SK-N-SH (cell line): Measurements from ENCODE around the gene SLC26A3. TPM values are rescaled to one million over a fixed set of nuclear protein-coding genes. Genes with fewer than 3 reads are reported as not detected.
A peak's percentile ranks its signal among the peaks of the same experiment; 100 is the strongest.

Experiments
- CTCF ChIA-PET: fragments of 300-600, 350-600 bp; formaldehyde crosslinking; extraction: SDS; loops from one replicate; lab custom pipeline; 2021; lab: Yijun Ruan, JAX
- POLR2A ChIA-PET: fragments of 350-600 bp; sonication (Branson Sonifier 250); formaldehyde crosslinking; extraction: SDS; loops from one replicate; lab custom pipeline; 2020; ENCODE audit warnings: antibody characterized with exemption, inconsistent platforms; lab: Yijun Ruan, JAX
- DNase-seq: peaks from one replicate; pipeline ENCODE4 v3.0.0; 2012
- H2AFZ ChIP-seq: fragments of 200-600 bp; sonication (generic); 2 replicates; pipeline ENCODE4 v1.8.1; 2016; ENCODE audit warnings: antibody characterized with exemption, mild to moderate bottlenecking, low read depth
- H3F3A ChIP-seq: fragments of 200-600 bp; sonication (generic); replicated peaks from 2 replicates; pipeline ENCODE3; 2016; ENCODE audit warnings: antibody characterized with exemption, mild to moderate bottlenecking; ENCODE audit not compliant: insufficient read depth
- H3K27ac ChIP-seq, 2 experiments: fragments of 200-500 bp in 1 of 2; fragments of 200-600 bp in 1 of 2; sonication (Bioruptor generic) in 1 of 2; sonication (generic), shearing (Covaris generic) in 1 of 2; 2 replicates each; pipeline versions ENCODE4 v1.5.1 to v1.6.1; 2014 to 2016; ENCODE audit warnings: low read depth in 2 of 2, inconsistent platforms in 1 of 2, low read length in 1 of 2, mild to moderate bottlenecking in 1 of 2, mixed read lengths in 1 of 2
- H3K27me3 ChIP-seq: fragments of 200-600 bp; sonication (generic), shearing (Covaris generic); 2 replicates; pipeline ENCODE4 v1.6.1; 2016; ENCODE audit warnings: mixed run types; ENCODE audit not compliant: insufficient read depth
- H3K36me3 ChIP-seq, 2 experiments: fragments of 200-500 bp in 1 of 2; fragments of 200-600 bp in 1 of 2; sonication (Bioruptor generic) in 1 of 2; sonication (generic) in 1 of 2; replicated peaks in 1 of 2; 2 replicates each; pipeline versions ENCODE3 to v1.5.1; 2014 to 2016; ENCODE audit warnings: low read length in 1 of 2, mild to moderate bottlenecking in 1 of 2; ENCODE audit not compliant: insufficient read depth in 2 of 2, control insufficient read depth in 1 of 2
- H3K4me1 ChIP-seq, 2 experiments: fragments of 200-500 bp in 1 of 2; fragments of 200-600 bp in 1 of 2; sonication (Bioruptor generic) in 1 of 2; sonication (generic), shearing (Covaris generic) in 1 of 2; 2 replicates each; pipeline versions ENCODE4 v1.5.1 to v1.6.1; 2014 to 2016; ENCODE audit warnings: low read depth in 1 of 2, low read length in 1 of 2, mixed run types in 1 of 2; ENCODE audit not compliant: insufficient read depth in 2 of 2, control insufficient read depth in 1 of 2
- H3K4me2 ChIP-seq: fragments of 200-600 bp; sonication (generic), shearing (Covaris generic); 2 replicates; pipeline ENCODE4 v1.6.1; 2017; ENCODE audit warnings: mixed run types
- H3K4me3 ChIP-seq, 2 experiments: fragments of 200-500 bp in 1 of 2; fragments of 200-600 bp in 1 of 2; sonication (Bioruptor generic) in 1 of 2; sonication (generic), shearing (Covaris generic) in 1 of 2; 2 replicates each; pipeline versions ENCODE4 v1.5.1 to v1.8.1; 2014 to 2016; ENCODE audit warnings: low read depth in 2 of 2, inconsistent platforms in 1 of 2, low read length in 1 of 2, mild to moderate bottlenecking in 1 of 2, mixed read lengths in 1 of 2, moderate library complexity in 1 of 2
- H3K79me2 ChIP-seq: fragments of 200-600 bp; sonication (generic); 2 replicates; pipeline ENCODE4 v1.8.1; 2017; ENCODE audit warnings: mild to moderate bottlenecking; ENCODE audit not compliant: insufficient read depth
- H3K9ac ChIP-seq: fragments of 200-600 bp; sonication (generic); 2 replicates; pipeline ENCODE4 v1.6.1; 2017; ENCODE audit warnings: mixed run types
- H3K9me2 ChIP-seq: fragments of 200-600 bp; sonication (generic); 2 replicates; pipeline ENCODE4 v1.6.1; 2017; ENCODE audit warnings: mixed run types
- H3K9me3 ChIP-seq: fragments of 200-600 bp; sonication (generic); 2 replicates; pipeline ENCODE4 v1.6.1; 2017; ENCODE audit warnings: mixed run types, mild to moderate bottlenecking, moderate library complexity
- H4K20me1 ChIP-seq: fragments of 200-600 bp; sonication (generic); 2 replicates; pipeline ENCODE4 v1.6.1; 2017; ENCODE audit warnings: mild to moderate bottlenecking, mixed run types; ENCODE audit not compliant: insufficient read depth
- FOSL2 ChIP-seq: IDR thresholded peaks from 2 replicates; pipeline ENCODE4 v1.4.0; 2012; ENCODE audit warnings: low read depth, mild to moderate bottlenecking, moderate library complexity, borderline replicate concordance
- FOXJ3 ChIP-seq: sonication (generic); formaldehyde crosslinking; IDR thresholded peaks from 2 replicates; pipeline ENCODE4 v1.5.1; 2020; ENCODE audit warnings: mild to moderate bottlenecking, missing genetic modification reagents
- MEF2A ChIP-seq: IDR thresholded peaks from 2 replicates; pipeline ENCODE4 v1.4.0; 2012; ENCODE audit warnings: low read depth, borderline replicate concordance
- TCF12 ChIP-seq: IDR thresholded peaks from 2 replicates; pipeline ENCODE4 v1.4.0; 2012
- WGBS: methylation state at CpG from one replicate; pipeline ENCODE4 v1.1.6; 2017; ENCODE audit warnings: low lambda C conversion rate; 5-methylcytosine and 5-hydroxymethylcytosine counted together
- polyA plus RNA-seq, 3 experiments: library from polyadenylated mRNA; depleted of rRNA; stranded (reverse); fragments of >200 nt; gene quantifications; 2 replicates each; pipeline ENCODE4 v1.2.3, GENCODE V29; 2012
- TF ChIP-seq, protein P1 (sequence below): IDR thresholded peaks from 2 replicates; pipeline ENCODE4; 2012
- TF ChIP-seq, protein P2 (sequence below): IDR thresholded peaks from 2 replicates; pipeline ENCODE4 v1.4.0; 2012; ENCODE audit warnings: low read depth
- TF ChIP-seq, protein P3 (sequence below): IDR thresholded peaks from 2 replicates; pipeline ENCODE4 v1.4.0; 2012; ENCODE audit warnings: low read depth, borderline replicate concordance
- TF ChIP-seq, protein P4 (sequence below): IDR thresholded peaks from 2 replicates; pipeline ENCODE4 v1.4.0; 2012; ENCODE audit warnings: low read depth, borderline replicate concordance
- TF ChIP-seq, protein P5 (sequence below): IDR thresholded peaks from 2 replicates; pipeline ENCODE4 v1.6.1; 2012; ENCODE audit warnings: mild to moderate bottlenecking, low read depth, low read length, moderate library complexity

SLC26A3 gene
- polyA plus RNA-seq, 1 of the 3 experiments (the other 2 are of a cell fraction): not detected

DNA sequence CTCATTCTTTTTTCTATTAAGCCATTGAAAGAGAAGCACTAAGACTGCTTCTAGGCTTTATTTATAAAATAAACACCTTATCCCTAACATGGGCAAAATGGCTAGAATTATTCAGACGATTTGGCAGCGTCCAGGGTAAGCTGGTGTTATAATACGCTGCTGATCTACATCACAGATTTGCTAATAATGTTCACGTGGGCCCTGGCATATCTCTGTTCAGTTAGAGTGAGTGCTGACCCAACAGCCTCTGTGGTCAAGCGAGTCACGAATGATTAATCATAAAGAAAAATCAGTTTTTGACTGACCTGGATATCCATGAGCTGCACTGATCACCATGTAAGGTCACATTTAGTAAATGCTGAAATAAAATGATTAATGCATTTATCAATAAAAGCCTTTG, 87.5 kb downstream of the SLC26A3 start:
- no peaks in the 10 kb centered on the region for H3K79me2 ChIP-seq
- H3K9me2 ChIP-seq: no peaks in the 10 kb centered on the region
- TF ChIP-seq TCF12 (peak; percentile 34; the same call in 1 of the 2 replicates), FOXJ3 (CRISPR knock-in tag) (no peak), MEF2A (no peak), FOSL2 (peak; percentile 27; the same call in 1 of the 2 replicates)
- TF ChIP-seq, protein P1, sequence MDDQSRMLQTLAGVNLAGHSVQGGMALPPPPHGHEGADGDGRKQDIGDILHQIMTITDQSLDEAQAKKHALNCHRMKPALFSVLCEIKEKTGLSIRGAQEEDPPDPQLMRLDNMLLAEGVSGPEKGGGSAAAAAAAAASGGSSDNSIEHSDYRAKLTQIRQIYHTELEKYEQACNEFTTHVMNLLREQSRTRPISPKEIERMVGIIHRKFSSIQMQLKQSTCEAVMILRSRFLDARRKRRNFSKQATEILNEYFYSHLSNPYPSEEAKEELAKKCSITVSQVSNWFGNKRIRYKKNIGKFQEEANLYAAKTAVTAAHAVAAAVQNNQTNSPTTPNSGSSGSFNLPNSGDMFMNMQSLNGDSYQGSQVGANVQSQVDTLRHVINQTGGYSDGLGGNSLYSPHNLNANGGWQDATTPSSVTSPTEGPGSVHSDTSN: peak; percentile 54
- TF ChIP-seq, protein P2, sequence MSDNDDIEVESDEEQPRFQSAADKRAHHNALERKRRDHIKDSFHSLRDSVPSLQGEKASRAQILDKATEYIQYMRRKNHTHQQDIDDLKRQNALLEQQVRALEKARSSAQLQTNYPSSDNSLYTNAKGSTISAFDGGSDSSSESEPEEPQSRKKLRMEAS: 0 out of 2 replicates have a peak, but pooled peaks have one; percentile 32
- TF ChIP-seq, protein P3, sequence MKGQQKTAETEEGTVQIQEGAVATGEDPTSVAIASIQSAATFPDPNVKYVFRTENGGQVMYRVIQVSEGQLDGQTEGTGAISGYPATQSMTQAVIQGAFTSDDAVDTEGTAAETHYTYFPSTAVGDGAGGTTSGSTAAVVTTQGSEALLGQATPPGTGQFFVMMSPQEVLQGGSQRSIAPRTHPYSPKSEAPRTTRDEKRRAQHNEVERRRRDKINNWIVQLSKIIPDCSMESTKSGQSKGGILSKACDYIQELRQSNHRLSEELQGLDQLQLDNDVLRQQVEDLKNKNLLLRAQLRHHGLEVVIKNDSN: peak; percentile 61; the same call in 1 of the 2 replicates
- TF ChIP-seq, protein P4, sequence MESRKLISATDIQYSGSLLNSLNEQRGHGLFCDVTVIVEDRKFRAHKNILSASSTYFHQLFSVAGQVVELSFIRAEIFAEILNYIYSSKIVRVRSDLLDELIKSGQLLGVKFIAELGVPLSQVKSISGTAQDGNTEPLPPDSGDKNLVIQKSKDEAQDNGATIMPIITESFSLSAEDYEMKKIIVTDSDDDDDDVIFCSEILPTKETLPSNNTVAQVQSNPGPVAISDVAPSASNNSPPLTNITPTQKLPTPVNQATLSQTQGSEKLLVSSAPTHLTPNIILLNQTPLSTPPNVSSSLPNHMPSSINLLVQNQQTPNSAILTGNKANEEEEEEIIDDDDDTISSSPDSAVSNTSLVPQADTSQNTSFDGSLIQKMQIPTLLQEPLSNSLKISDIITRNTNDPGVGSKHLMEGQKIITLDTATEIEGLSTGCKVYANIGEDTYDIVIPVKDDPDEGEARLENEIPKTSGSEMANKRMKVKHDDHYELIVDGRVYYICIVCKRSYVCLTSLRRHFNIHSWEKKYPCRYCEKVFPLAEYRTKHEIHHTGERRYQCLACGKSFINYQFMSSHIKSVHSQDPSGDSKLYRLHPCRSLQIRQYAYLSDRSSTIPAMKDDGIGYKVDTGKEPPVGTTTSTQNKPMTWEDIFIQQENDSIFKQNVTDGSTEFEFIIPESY: no peak
- TF ChIP-seq, protein P5, sequence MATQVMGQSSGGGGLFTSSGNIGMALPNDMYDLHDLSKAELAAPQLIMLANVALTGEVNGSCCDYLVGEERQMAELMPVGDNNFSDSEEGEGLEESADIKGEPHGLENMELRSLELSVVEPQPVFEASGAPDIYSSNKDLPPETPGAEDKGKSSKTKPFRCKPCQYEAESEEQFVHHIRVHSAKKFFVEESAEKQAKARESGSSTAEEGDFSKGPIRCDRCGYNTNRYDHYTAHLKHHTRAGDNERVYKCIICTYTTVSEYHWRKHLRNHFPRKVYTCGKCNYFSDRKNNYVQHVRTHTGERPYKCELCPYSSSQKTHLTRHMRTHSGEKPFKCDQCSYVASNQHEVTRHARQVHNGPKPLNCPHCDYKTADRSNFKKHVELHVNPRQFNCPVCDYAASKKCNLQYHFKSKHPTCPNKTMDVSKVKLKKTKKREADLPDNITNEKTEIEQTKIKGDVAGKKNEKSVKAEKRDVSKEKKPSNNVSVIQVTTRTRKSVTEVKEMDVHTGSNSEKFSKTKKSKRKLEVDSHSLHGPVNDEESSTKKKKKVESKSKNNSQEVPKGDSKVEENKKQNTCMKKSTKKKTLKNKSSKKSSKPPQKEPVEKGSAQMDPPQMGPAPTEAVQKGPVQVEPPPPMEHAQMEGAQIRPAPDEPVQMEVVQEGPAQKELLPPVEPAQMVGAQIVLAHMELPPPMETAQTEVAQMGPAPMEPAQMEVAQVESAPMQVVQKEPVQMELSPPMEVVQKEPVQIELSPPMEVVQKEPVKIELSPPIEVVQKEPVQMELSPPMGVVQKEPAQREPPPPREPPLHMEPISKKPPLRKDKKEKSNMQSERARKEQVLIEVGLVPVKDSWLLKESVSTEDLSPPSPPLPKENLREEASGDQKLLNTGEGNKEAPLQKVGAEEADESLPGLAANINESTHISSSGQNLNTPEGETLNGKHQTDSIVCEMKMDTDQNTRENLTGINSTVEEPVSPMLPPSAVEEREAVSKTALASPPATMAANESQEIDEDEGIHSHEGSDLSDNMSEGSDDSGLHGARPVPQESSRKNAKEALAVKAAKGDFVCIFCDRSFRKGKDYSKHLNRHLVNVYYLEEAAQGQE: peak; percentile 46; the same call in 1 of the 2 replicates
- no peaks in the 10 kb centered on the region for H3F3A ChIP-seq
- no peak for DNase-seq
- H3K9me3 ChIP-seq: no peaks in the 10 kb centered on the region
- no peaks in the 10 kb centered on the region for H3K4me1 ChIP-seq
- no peak overlapping the region for H2AFZ ChIP-seq
- H3K9ac ChIP-seq: no peak overlapping the region
- ChIA-PET CTCF (interaction anchor here (0.8 kb wide), 2 partner anchors 22 to 163 kb away, joined by 3 read pairs; no protein-coding TSS in a partner anchor), POLR2A (no interaction called here)
- WGBS: 56% methylated on average over 6 of the region's 6 CpGs
- H3K36me3 ChIP-seq: no peaks in the 10 kb centered on the region
- H4K20me1 ChIP-seq: no peaks in the 10 kb centered on the region
- no peak overlapping the region for H3K4me2 ChIP-seq
- no peak overlapping the region for H3K27ac ChIP-seq
- H3K4me3 ChIP-seq: no peak overlapping the region
- H3K27me3 ChIP-seq: no peaks in the 10 kb centered on the region

Other genes with a start within 250 kb of the SLC26A3 start
- gene COG5, start 239.3 kb downstream of the SLC26A3 start, polyA plus RNA-seq (2012; rRNA removed): 21.2 and 28.6 TPM in 2 replicates
- gene DUS4L, start 239.3 kb downstream of the SLC26A3 start, polyA plus RNA-seq (2012; rRNA removed): 9.7 and 11.5 TPM in 2 replicates
- gene BCAP29, start 223.0 kb downstream of the SLC26A3 start, polyA plus RNA-seq (2012; rRNA removed): 29.2 and 46.2 TPM in 2 replicates
- gene SLC26A4, start 142.4 kb downstream of the SLC26A3 start, polyA plus RNA-seq (2012; rRNA removed): 0.61 and 0.78 TPM in 2 replicates
- 26.0 and 28.8 TPM in 2 replicates for gene CBLL1, start 59.1 kb downstream of the SLC26A3 start, polyA plus RNA-seq (2012; rRNA removed)
- gene DLD, start 88.0 kb upstream of the SLC26A3 start, polyA plus RNA-seq (2012; rRNA removed): 140 and 197 TPM in 2 replicates
- gene LAMB1, start 199.9 kb upstream of the SLC26A3 start, polyA plus RNA-seq (2012; rRNA removed): 435 and 471 TPM in 2 replicates